ENCODE results near the gene ATP6V1C2.

- TF ChIP-seq SUZ12 (IDR thresholded peaks at IDR 0.05; ENCODE audit: extremely low read depth, insufficient read depth, insufficient read length), result no peak
- TF ChIP-seq YY1 (IDR thresholded peaks at IDR 0.05; ENCODE audit: insufficient read depth, insufficient read length), result no peak
- no peak for TF ChIP-seq ZNF274 (IDR thresholded peaks at IDR 0.05; ENCODE audit: low read depth, low read length)
Measured at GRCh38 chr2:10772868-10773215, 51.4 kb downstream of the ATP6V1C2 start.

Data from NT2/D1 (cell line).